Keratinocyte (primary cell): ENCODE results near the gene RBM3. TPM values are rescaled to one million over a fixed set of nuclear protein-coding genes. Genes with fewer than 3 reads are reported as not detected.
A peak's percentile ranks its signal among the peaks of the same experiment; 100 is the strongest.

Experiments used
- DNase-seq: peaks from one replicate; pipeline ENCODE4 v3.0.0-alpha.2; 2011; ENCODE audit warnings: low read depth, missing footprints, low spot score
- FAIRE-seq: peaks from 2 replicates; lab custom pipeline; 2011; peaks lifted over from hg19 to GRCh38; lab: Jason Lieb, UNC
- H2AFZ ChIP-seq: 2 replicates; pipeline ENCODE4 v1.6.0; 2012; ENCODE audit warnings: low read length, control low read depth, inconsistent platforms; ENCODE audit not compliant: control insufficient read depth
- H3K27ac ChIP-seq: 2 replicates; pipeline ENCODE4 v1.5.1; 2011; ENCODE audit warnings: low read length; ENCODE audit not compliant: control insufficient read depth, insufficient read depth
- H3K27me3 ChIP-seq: 3 replicates; pipeline ENCODE4 v1.6.0; 2011; ENCODE audit warnings: low read length; ENCODE audit not compliant: control insufficient read depth, insufficient read depth; ENCODE audit errors: extremely low read depth
- H3K36me3 ChIP-seq, 2 experiments: 2 replicates in 1 of 2; 3 replicates in 1 of 2; pipeline ENCODE4 v1.5.1; 2011; ENCODE audit warnings: low read length in 2 of 2, mild to moderate bottlenecking in 1 of 2; ENCODE audit not compliant: control insufficient read depth in 2 of 2, insufficient read depth in 2 of 2; ENCODE audit errors: extremely low read depth in 1 of 2
- H3K4me1 ChIP-seq: 3 replicates; pipeline ENCODE4 v1.5.1; 2011; ENCODE audit warnings: low read length; ENCODE audit not compliant: control insufficient read depth, insufficient read depth; ENCODE audit errors: extremely low read depth
- H3K4me2 ChIP-seq: 3 replicates; pipeline ENCODE4 v1.6.0; 2011; ENCODE audit warnings: low read depth, low read length; ENCODE audit not compliant: control insufficient read depth, insufficient read depth; ENCODE audit errors: extremely low read depth
- H3K4me3 ChIP-seq, 3 experiments: fragments of 200-600 bp in 1 of 3; sonication (generic) in 1 of 3; 2 replicates in 2 of 3; 3 replicates in 1 of 3; pipeline ENCODE4 v1.5.1; 2011 to 2016; ENCODE audit warnings: low read length in 3 of 3, mild to moderate bottlenecking in 3 of 3, control low read depth in 2 of 3, inconsistent platforms in 1 of 3, low read depth in 1 of 3, mixed read lengths in 1 of 3, mixed run types in 1 of 3, moderate library complexity in 1 of 3; ENCODE audit not compliant: control insufficient read depth in 2 of 3, insufficient read depth in 2 of 3; ENCODE audit errors: extremely low read depth in 1 of 3
- H3K79me2 ChIP-seq: 2 replicates; pipeline ENCODE4 v1.6.0; 2012; ENCODE audit warnings: low read length; ENCODE audit not compliant: control insufficient read depth, insufficient read depth
- H3K9ac ChIP-seq: 3 replicates; pipeline ENCODE4 v1.6.0; 2011; ENCODE audit warnings: low read length; ENCODE audit not compliant: control insufficient read depth, insufficient read depth; ENCODE audit errors: extremely low read depth
- H3K9me1 ChIP-seq: 3 replicates; pipeline ENCODE4 v1.6.0; 2011; ENCODE audit warnings: low read length; ENCODE audit not compliant: control insufficient read depth, insufficient read depth; ENCODE audit errors: extremely low read depth
- H3K9me3 ChIP-seq: 2 replicates; pipeline ENCODE4 v1.5.1; 2012; ENCODE audit warnings: low read depth, low read length; ENCODE audit not compliant: control insufficient read depth
- H4K20me1 ChIP-seq: 3 replicates; pipeline ENCODE4 v1.6.0; 2011; ENCODE audit warnings: low read length; ENCODE audit not compliant: control insufficient read depth, insufficient read depth; ENCODE audit errors: extremely low read depth
- EZH2 ChIP-seq: IDR thresholded peaks from one replicate; pipeline ENCODE4 v1.6.1; 2012; ENCODE audit warnings: inconsistent platforms, mild to moderate bottlenecking, low read length, moderate library complexity
- dilution Hi-C: fragments of 300-500 bp; cut with MboI; formaldehyde crosslinking; loops from one replicate; pipeline ENCODE4 v1.7.0; 2020; ENCODE audit warnings: low sequenced_read_pairs; ENCODE audit not compliant: extremely low pct_ligation_motif_present
- polyA plus RNA-seq, 5 experiments: library from polyadenylated mRNA; depleted of rRNA in 3 of 5; stranded (reverse) in 3 of 5; stranded (forward) in 1 of 5; unstranded in 1 of 5; fragments of >200 nt; gene quantifications; 1 replicate in 1 of 5; 2 replicates in 3 of 5; 3 replicates in 1 of 5; pipeline versions ENCODE4 v1.2.1 to v1.2.3, GENCODE V29; 2011 to 2012; ENCODE audit warnings: missing spikeins in 2 of 5, low read depth in 1 of 5, low replicate concordance in 1 of 5
- TF ChIP-seq, protein P1 (sequence below), 3 experiments: IDR thresholded peaks in 1 of 3; conservative IDR thresholded peaks in 1 of 3; optimal IDR thresholded peaks in 1 of 3; 2 replicates in 2 of 3; 3 replicates in 1 of 3; pipeline versions ENCODE3 to v1.5.1; 2011; ENCODE audit warnings: low read length in 3 of 3, mild to moderate bottlenecking in 3 of 3, moderate library complexity in 2 of 3, control low read depth in 1 of 3, inconsistent platforms in 1 of 3; ENCODE audit not compliant: insufficient read depth in 2 of 3; ENCODE audit errors: extremely low read depth in 1 of 3

RBM3 gene
- polyA plus RNA-seq, 1 donor (not counting 4 experiments of a cell fraction or from before 2014, with no cell fraction given): 327 TPM

DNA sequence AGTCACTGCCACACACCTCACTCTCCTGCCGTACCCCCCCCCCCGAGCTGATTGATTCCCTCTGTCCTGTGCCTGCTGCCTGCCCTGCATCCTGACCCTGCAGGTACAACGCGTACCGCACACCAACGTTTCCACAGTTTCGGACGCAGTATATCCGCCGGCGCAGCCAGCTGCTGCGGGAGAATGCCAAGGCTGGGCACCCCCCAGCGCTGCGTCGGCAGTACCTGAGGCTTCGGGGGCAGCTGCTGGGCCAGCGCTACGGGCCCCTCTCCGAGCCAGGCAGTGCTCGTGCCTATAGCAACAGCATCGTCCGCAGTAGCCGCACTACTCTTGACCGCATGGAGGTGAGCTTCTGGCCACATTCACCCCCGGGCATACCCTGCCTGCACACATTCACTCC lies 24.3 kb downstream of the RBM3 start:
- H4K20me1 ChIP-seq: no peaks in the 10 kb centered on the region
- peak overlapping the region; percentile 72 for H3K4me2 ChIP-seq
- no peaks in the 10 kb centered on the region for H3K27me3 ChIP-seq
- H3K9me3 ChIP-seq: no peaks in the 10 kb centered on the region
- no peaks in the 10 kb centered on the region for H3K9me1 ChIP-seq
- no peak for DNase-seq
- H3K36me3 ChIP-seq: peaks cover 10 to 17% of the 10 kb centered on the region in 2 experiments
- peaks cover 8% of the 10 kb centered on the region for H3K79me2 ChIP-seq
- peaks cover 4% of the 10 kb centered on the region for H3K4me1 ChIP-seq
- TF ChIP-seq, protein P1, sequence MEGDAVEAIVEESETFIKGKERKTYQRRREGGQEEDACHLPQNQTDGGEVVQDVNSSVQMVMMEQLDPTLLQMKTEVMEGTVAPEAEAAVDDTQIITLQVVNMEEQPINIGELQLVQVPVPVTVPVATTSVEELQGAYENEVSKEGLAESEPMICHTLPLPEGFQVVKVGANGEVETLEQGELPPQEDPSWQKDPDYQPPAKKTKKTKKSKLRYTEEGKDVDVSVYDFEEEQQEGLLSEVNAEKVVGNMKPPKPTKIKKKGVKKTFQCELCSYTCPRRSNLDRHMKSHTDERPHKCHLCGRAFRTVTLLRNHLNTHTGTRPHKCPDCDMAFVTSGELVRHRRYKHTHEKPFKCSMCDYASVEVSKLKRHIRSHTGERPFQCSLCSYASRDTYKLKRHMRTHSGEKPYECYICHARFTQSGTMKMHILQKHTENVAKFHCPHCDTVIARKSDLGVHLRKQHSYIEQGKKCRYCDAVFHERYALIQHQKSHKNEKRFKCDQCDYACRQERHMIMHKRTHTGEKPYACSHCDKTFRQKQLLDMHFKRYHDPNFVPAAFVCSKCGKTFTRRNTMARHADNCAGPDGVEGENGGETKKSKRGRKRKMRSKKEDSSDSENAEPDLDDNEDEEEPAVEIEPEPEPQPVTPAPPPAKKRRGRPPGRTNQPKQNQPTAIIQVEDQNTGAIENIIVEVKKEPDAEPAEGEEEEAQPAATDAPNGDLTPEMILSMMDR (optimal IDR thresholded peaks at IDR 0.05 in 1 of 3, IDR thresholded peaks at IDR 0.05 in 1 of 3, conservative IDR thresholded peaks at IDR 0.05 in 1 of 3; ENCODE audit: extremely low read depth in 1 of 3, insufficient read depth in 2 of 3, low read length in 3 of 3): no peak
- TF ChIP-seq EZH2: no peak
- FAIRE-seq: no peak
- peak overlapping the region; percentile 99 for H3K9ac ChIP-seq
- dilution Hi-C loops: no loop called here
- H3K27ac ChIP-seq: no peak overlapping the region
- peak overlapping the region; percentile 43 to 85 (median 51) for H3K4me3 ChIP-seq
- no peak overlapping the region for H2AFZ ChIP-seq

DNA sequence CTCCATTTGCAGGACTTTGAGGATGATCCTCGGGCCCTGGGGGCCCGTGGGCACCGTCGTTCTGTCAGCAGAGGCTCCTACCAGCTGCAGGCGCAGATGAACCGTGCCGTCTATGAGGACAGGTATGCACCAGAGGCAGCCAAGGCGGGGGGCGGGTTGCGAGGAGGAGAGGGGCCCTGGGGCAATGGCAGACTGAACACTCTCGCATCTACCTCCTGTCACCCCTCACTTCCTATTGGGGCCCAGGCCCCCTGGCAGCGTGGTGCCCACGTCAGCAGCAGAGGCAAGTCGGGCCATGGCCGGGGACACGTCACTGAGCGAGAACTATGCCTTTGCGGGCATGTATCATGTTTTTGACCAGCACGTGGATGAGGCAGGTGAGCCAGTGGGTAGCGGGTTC lies 25.1 kb downstream of the RBM3 start:
- DNase-seq (no peak), FAIRE-seq (no peak)
- no peak overlapping the region for H3K4me2 ChIP-seq

More for the DNA sequence above, 25.1 kb downstream of the RBM3 start:
- Histone ChIP-seq H4K20me1 (no peaks in the 10 kb centered on the region), H3K36me3 (peaks cover 15 to 18% of the 10 kb centered on the region in 2 experiments), H3K9ac (no peak overlapping the region), H3K4me1 (peaks cover 4% of the 10 kb centered on the region), H2AFZ (no peak overlapping the region), H3K9me3 (no peaks in the 10 kb centered on the region), H3K27me3 (no peaks in the 10 kb centered on the region), H3K9me1 (no peaks in the 10 kb centered on the region), H3K79me2 (peaks cover 8% of the 10 kb centered on the region), H3K27ac (no peak overlapping the region), H3K4me3 (no peak overlapping the region)
- TF ChIP-seq EZH2: no peak
- TF ChIP-seq, protein P1 (optimal IDR thresholded peaks at IDR 0.05 in 1 of 3, IDR thresholded peaks at IDR 0.05 in 1 of 3, conservative IDR thresholded peaks at IDR 0.05 in 1 of 3; ENCODE audit: extremely low read depth in 1 of 3, insufficient read depth in 2 of 3, low read length in 3 of 3): no peak
- dilution Hi-C loops: no loop called here
